Fibroblast of skin of right quadriceps (primary cell): ENCODE measurements around the gene KLHL29.
A peak's percentile ranks its signal among the peaks of the same experiment; 100 is the strongest.

Experiments used
- DNase-seq: peaks from one replicate; pipeline ENCODE4 v3.0.0-alpha.2; 2013

KLHL29 gene

GRCh38 chr2:23478933-23479683, 94.1 kb downstream of the KLHL29 start:
- DNase-seq = no peak

GRCh38 chr2:23480957-23481797, 96.2 kb downstream of the KLHL29 start:
- DNase-seq = peak; percentile 91

- DNase-seq = no peak
Observed at GRCh38 chr2:23482188-23482587, 97.2 kb downstream of the KLHL29 start.

GRCh38 chr2:23482607-23483006, 97.6 kb downstream of the KLHL29 start:
- no peak for DNase-seq

GRCh38 chr2:23483791-23484190, 98.8 kb downstream of the KLHL29 start:
- DNase-seq = no peak

- no peak for DNase-seq
Observed at GRCh38 chr2:23484275-23484674, 99.3 kb downstream of the KLHL29 start.

- no peak for DNase-seq
Observed at GRCh38 chr2:23484767-23485166, 99.8 kb downstream of the KLHL29 start.

GRCh38 chr2:23485261-23485660, 100.3 kb downstream of the KLHL29 start:
- no peak for DNase-seq

GRCh38 chr2:23485841-23486683, 101.1 kb downstream of the KLHL29 start:
- no peak for DNase-seq

GRCh38 chr2:23486684-23487075, 101.7 kb downstream of the KLHL29 start:
- DNase-seq = peak; percentile 26

- DNase-seq = peak; percentile 20
Observed at GRCh38 chr2:23487735-23488492, 102.9 kb downstream of the KLHL29 start.

GRCh38 chr2:23488584-23488983, 103.6 kb downstream of the KLHL29 start:
- no peak for DNase-seq

- DNase-seq = no peak
Observed at GRCh38 chr2:23489471-23490322, 104.7 kb downstream of the KLHL29 start.

GRCh38 chr2:23491591-23492336, 106.8 kb downstream of the KLHL29 start:
- no peak for DNase-seq

GRCh38 chr2:23492337-23492675, 107.3 kb downstream of the KLHL29 start:
- no peak for DNase-seq

- no peak for DNase-seq
Observed at GRCh38 chr2:23492921-23493320, 107.9 kb downstream of the KLHL29 start.

GRCh38 chr2:23493846-23494245, 108.9 kb downstream of the KLHL29 start:
- DNase-seq = no peak

GRCh38 chr2:23494286-23494685, 109.3 kb downstream of the KLHL29 start:
- DNase-seq = no peak

GRCh38 chr2:23495661-23496114, 110.7 kb downstream of the KLHL29 start:
- no peak for DNase-seq

- no peak for DNase-seq
Observed at GRCh38 chr2:23496456-23496855, 111.5 kb downstream of the KLHL29 start.

- DNase-seq = peak; percentile 53
Observed at GRCh38 chr2:23497063-23497462, 112.1 kb downstream of the KLHL29 start.
